ENCODE data around the gene ELN.

Gene ELN

DNA sequence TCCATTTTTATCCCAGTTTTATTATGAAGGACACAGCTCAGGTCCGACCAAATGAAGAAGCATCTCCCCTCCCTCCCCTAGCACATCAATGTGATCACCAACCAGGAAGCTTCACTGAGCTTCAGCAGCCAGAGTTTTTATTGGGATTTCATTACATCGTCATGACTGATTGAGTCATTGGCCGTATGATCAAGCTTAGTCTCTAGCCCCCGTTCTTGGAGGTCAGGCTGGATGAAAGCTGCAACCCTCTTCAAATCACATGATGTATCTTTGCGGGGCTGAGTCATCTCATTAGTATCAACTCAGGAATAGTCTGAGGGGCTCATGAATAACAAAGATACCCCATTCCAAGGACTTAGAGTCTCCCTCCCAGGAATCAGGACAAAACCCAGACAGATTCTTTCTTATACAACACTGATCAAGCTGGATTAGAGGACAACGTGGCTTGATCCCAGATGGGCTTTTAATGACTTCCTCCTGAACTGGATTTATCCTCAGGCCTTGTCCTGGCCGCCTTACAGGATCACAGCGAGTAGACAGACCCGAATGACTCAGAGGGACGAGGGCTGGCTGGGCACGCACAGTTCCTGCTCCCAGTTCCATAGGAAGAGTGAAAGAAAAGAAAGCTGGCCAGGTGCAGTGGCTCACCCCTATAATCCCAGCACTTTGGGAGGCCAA is 70.1 kb downstream of the ELN start:
- peak; percentile 84 to 90 (median 87) for DNase-seq

- no peak for DNase-seq
Observed at GRCh38 chr7:74099031-74099430, 71.1 kb downstream of the ELN start.

DNA sequence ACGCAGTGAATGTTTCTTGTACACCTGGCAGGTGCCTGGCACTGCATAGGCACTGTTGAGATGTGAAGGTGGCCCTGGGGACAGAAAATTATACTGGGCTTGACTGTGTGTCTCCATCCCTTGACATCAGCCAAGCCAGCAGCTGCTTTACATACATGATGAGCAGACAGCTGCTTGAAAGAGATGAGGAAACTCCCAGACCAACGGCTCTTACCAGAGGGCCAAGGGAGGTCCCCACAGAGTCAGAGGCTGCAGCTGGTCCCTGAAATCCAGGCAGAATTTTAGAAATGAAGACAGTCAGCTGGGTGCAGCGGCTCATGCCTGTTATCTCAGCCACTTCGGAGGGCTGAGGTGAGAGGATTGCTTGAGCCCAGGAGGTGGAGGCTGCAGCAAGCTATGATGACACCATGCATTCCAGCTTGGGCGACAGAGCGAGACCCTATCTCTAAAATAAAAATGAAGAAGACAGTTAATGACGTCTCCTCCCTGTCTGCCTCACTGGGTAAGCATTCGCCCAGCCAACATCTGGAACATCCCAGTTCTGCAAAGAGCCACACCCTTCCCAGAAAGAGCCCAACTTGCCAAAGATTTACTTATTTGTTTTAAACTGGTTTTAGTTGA is 73.2 kb downstream of the ELN start:
- DNase-seq, result peak in 1 of 3 donors; percentile 27

- DNase-seq, result no peak
Observed at GRCh38 chr7:74103219-74103772, 75.3 kb downstream of the ELN start.

DNA sequence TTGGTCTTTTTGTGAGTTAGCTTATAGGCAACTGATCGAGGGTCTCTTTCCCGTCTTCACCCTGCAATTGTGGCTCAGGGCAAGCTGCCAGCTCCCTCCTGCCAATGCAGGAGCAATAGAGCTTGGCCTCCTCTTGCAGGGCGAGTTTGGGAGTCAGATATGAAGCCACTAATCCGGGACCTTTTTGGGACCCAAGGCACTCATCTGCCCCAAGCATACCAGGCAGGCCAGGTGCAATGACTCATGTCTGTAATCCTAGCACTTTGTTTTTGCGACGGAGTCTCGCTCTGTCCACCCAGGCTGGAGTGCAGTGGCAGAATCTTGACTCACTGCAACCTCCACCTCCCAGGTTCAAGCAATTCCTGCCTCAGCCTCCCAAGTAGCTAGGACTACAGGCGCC is 76.7 kb downstream of the ELN start:
- no peak for DNase-seq

DNA sequence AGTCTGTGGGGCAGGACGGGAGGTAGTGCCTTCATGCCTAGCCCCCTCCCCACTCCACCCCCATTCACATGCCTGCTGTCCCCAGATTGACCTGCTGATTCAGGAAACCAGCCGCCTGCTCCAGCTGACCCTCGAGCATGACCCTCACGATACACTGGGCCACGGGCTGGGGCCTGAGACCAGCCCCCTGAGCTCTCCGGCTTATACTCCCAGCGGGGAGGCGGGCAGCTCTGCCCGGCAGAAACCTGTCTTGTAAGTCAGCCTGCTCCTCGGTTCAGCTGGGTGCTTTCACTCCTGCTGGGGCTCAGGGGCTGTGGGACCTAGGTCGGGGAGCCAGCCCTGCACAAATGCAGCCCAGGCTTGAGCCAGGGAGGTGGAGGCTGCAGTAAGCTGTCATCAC is 78.0 kb downstream of the ELN start:
- no peak for DNase-seq

DNA sequence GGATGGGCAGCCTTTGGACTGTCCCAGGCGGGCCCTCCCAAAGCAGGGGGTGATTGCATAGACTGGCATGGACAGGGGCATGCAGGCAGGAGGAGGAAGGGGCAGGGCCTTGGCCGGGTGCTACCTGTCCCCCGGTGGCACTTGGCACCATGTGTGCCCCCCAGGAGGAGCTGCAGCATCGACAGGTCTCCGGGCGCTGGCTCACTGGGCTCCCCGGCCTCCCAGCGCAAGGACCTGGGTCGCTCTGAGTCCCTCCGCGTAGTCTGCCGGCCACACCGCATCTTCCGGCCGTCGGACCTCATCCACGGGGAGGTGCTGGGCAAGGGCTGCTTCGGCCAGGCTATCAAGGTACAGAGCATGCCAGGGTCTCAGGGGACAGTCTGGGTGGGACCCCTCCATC is 78.9 kb downstream of the ELN start:
- DNase-seq, result no peak

DNA sequence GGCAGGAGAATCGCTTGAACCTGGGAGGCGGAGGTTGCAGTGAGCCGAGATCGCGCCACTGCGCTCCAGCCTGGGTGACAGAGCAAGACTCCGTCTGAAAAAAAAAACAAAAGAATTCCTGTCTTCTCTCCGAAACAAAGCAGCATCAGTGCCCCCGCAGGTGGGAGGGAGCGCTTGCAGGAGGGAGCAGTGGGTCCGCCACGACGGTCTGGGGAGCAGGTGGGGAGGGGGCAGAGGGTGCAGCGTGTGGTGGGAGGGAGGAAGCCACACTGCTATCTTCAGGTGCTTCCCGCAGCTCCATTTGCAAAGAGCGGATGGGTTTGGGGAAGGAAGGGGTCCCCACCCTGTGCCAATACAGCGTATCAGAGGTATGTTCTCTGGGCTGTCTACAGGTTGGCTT is 87.4 kb downstream of the ELN start:
- peak in 1 of 3 donors; percentile 18 for DNase-seq

GRCh38 chr7:74116356-74116755 is 88.4 kb downstream of the ELN start:
- peak in 1 of 3 donors; percentile 10 for DNase-seq

Measured in suppressor macrophage treated with lipopolysaccharide for 1 hour (primary cell).